NCI-H2171 treated with DMSO at 0.1 percent for 48 hours (cell line): Measurements from ENCODE around the gene ZHX3.

Source experiments
- DNase-seq: peaks from one replicate; lab custom pipeline; 2025; lab: John Stamatoyannopoulos, UW

ZHX3 gene

GRCh38 chr20:41171736-41172295, 145.7 kb downstream of the ZHX3 start:
- DNase-seq: no peak

- no peak for DNase-seq
These were observed 147.0 kb downstream of the ZHX3 start for GRCh38 chr20:41170386-41171105.

GRCh38 chr20:41169791-41170351, 147.7 kb downstream of the ZHX3 start:
- no peak for DNase-seq

GRCh38 chr20:41169162-41169690, 148.3 kb downstream of the ZHX3 start:
- no peak for DNase-seq

- no peak for DNase-seq
These were observed 149.0 kb downstream of the ZHX3 start for GRCh38 chr20:41168281-41169161.

GRCh38 chr20:41167481-41168253, 149.9 kb downstream of the ZHX3 start:
- no peak for DNase-seq

GRCh38 chr20:41167118-41167470, 150.4 kb downstream of the ZHX3 start:
- no peak for DNase-seq

GRCh38 chr20:41166201-41167117, 151.1 kb downstream of the ZHX3 start:
- no peak for DNase-seq

- no peak for DNase-seq
These were observed 152.3 kb downstream of the ZHX3 start for GRCh38 chr20:41165001-41165882.

- DNase-seq: no peak
These were observed 153.7 kb downstream of the ZHX3 start for GRCh38 chr20:41163821-41164220.

- DNase-seq: no peak
These were observed 155.1 kb downstream of the ZHX3 start for GRCh38 chr20:41162396-41162795.

- DNase-seq: no peak
These were observed 155.6 kb downstream of the ZHX3 start for GRCh38 chr20:41161886-41162285.

- no peak for DNase-seq
These were observed 156.8 kb downstream of the ZHX3 start for GRCh38 chr20:41160686-41161085.

GRCh38 chr20:41159547-41159946, 158.0 kb downstream of the ZHX3 start:
- DNase-seq: no peak

GRCh38 chr20:41158082-41158625, 159.4 kb downstream of the ZHX3 start:
- DNase-seq: no peak

- DNase-seq: peak; percentile 23
These were observed 162.3 kb downstream of the ZHX3 start for GRCh38 chr20:41155261-41155660.

- no peak for DNase-seq
These were observed 162.9 kb downstream of the ZHX3 start for GRCh38 chr20:41154436-41155176.

- no peak for DNase-seq
These were observed 165.3 kb downstream of the ZHX3 start for GRCh38 chr20:41152108-41152757.
